Pericardium fibroblast (primary cell): ENCODE data around the gene GNG7. TPM values are rescaled to one million over a fixed set of nuclear protein-coding genes. Genes with fewer than 3 reads are reported as not detected.

Experiments
- total RNA-seq: library from RNA; depleted of rRNA; stranded (reverse); fragments of >200 nt; gene quantifications from 2 replicates; pipeline ENCODE4 v1.2.3, GENCODE V29; 2015

GNG7 gene
- 0.58 and 0.68 TPM in 2 replicates for total RNA-seq

GRCh38 chr19:2702170-2703076 lies at the start of gene GNG7:
Gene GNG7 (minus strand): TSS chr19:2702694. CDS start chr19:2520688, 182,006 bp downstream.

GRCh38 chr19:2739602-2740313 lies 37.3 kb upstream of the GNG7 start, which contains the start of gene SLC39A3:
Gene SLC39A3 (minus strand): TSS chr19:2740017. CDS start chr19:2737257, 2,760 bp downstream.

GRCh38 chr19:2720777-2721569 lies 18.5 kb upstream of the GNG7 start, which contains the start of gene DIRAS1:
Gene DIRAS1 (minus strand): TSS chr19:2721372. CDS start chr19:2717806, 3,566 bp downstream.

GRCh38 chr19:2475702-2476450 lies 226.6 kb downstream of the GNG7 start, which contains the start of gene GADD45B:
Gene GADD45B (plus strand): TSS chr19:2476127. CDS start chr19:2476359, 232 bp downstream.

Other genes with a start within 250 kb of the GNG7 start
- 43.3 and 45.3 TPM in 2 replicates for gene LMNB2, start 245.7 kb downstream of the GNG7 start, total RNA-seq
- 58.5 and 176 TPM in 2 replicates for gene GADD45B, start 226.6 kb downstream of the GNG7 start, total RNA-seq
- 3.7 and 9.1 TPM in 2 replicates for gene DIRAS1, start 18.7 kb upstream of the GNG7 start, total RNA-seq
- gene SLC39A3, start 37.3 kb upstream of the GNG7 start, total RNA-seq = 33.2 and 40.5 TPM in 2 replicates
- 48.1 and 51.0 TPM in 2 replicates for gene SGTA, start 80.6 kb upstream of the GNG7 start, total RNA-seq
- 53.5 and 76.2 TPM in 2 replicates for gene THOP1, start 82.8 kb upstream of the GNG7 start, total RNA-seq
- gene ZNF554, start 117.2 kb upstream of the GNG7 start, total RNA-seq = 3.0 and 3.1 TPM in 2 replicates
- gene ZNF555, start 138.8 kb upstream of the GNG7 start, total RNA-seq = 4.0 and 6.6 TPM in 2 replicates
- under 0.01 TPM in 1 of 2 replicates, not detected in the other for gene ZNF556, start 164.6 kb upstream of the GNG7 start, total RNA-seq
- 3.1 and 4.1 TPM in 2 replicates for gene ZNF57, start 198.2 kb upstream of the GNG7 start, total RNA-seq
- 0.43 and 1.9 TPM in 2 replicates for gene ZNF77, start 242.3 kb upstream of the GNG7 start, total RNA-seq